NCI-H524 treated with DMSO at 0.1 percent for 48 hours (cell line): ENCODE results near the gene PGGHG.
"Not testable (repeated sequence)": the region's sequence is repeated elsewhere in the genome, so short reads cannot be mapped to it uniquely, and the experiment has no call there.

Experiments
- DNase-seq: peaks from one replicate; lab custom pipeline; 2025; lab: John Stamatoyannopoulos, UW

Gene PGGHG

DNA sequence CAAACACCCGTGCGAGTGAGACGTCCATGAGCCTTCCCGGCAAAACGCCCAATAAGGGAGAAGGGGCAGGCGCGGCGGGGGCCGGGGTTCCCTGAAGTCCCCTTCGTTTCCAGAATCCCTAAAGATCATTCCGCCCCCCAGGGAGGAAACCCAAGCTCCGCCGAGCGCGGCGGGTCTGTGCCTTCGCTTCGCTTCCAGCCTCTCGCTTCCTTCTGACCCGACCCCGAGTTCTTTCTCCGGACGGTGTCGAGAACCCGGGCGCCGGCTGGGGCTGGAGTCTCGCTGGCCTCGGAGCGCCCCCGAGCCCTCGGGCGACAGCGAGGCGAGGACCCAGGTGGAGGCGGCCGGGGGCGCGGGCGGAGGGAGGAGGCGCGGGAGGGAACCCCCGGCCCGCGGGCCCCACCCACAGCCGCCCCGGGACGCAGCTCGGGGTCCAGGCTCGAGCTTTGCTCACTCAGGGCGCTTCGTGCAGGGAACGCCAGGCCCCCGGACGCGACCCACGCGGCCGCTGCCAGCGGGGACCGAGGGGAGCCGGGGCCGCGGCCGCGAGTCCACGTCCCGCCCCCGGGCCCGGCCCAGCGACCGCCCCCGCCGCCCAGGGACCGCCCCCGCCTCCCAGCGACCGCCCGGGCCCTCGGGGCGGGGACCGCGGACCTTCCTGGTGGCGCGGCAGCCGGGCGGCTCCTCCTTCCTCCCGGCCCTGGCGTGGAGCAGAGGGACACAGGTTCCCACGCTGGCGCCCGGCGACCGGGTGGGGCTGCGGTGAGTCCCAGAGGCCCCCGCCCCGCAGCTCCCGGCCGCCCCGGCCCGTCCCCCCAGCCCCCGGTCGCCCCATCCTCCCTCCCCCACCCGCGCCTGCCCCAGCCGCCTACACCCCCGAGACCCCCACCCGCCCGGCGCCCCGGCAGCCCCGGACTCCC is at the start of gene PGGHG:
Gene PGGHG, plus strand, starts transcription at position 649 of the 920 bp plus-strand sequence. CDS start 691 bp downstream, outside the sequence.
- no peak for DNase-seq

DNA sequence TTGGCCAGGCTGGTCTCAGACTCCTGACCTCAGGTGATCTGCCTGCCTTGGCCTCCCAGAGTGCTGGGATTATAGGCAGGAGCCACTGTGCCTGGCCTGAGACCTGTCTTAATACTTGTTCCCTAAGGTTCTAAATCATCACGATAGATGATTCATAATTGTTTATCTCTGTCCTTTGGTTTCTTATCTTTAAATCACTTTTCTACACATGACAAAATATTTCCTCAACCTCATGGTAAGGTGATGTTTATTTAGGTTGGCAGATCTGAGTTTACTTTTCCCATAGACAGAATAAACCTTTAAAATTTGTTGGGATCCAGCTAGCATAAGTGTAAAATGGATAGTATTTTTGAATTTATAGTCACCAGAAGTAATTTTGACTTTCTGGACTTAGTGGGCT is 48.6 kb upstream of the PGGHG start:
- DNase-seq: no peak

DNA sequence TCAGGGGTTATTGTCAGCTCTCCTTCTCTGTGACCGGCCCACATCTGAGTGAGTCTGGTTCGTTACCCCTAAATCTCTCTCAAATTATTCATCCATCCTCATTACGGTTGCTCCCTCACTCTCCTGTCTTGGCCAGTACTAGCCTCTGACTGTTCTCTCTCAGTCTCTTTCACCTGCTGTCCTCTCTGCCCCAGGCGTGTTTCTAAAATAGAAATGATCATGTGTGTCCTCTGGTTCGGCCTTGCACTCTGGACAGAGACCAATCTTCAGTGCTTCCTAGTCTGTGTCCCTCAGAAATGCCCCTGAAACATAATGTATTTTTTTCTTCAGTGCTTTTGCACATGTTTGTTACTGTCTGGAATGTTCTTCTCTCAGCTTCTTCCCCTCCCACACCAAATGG is 47.3 kb upstream of the PGGHG start:
- no peak for DNase-seq

DNA sequence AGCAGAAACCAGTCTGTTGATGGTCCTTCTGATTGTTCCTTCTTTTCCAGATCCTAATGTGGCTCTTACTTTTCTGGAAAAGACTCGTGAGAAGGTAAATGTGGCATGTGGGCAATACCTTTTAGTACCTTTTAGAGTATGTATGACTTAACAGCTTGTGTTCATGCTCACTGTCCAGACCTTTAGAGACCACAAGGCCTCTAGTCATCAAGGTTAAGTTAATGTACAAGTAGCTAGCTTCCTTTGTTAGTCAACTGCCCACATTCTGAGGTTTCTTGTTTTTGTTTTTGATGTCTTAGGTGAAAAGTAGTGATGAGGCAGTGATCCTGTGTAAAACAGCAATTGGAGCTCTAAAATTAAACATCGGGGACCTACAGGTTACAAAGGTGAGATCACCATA is 44.5 kb upstream of the PGGHG start:
- DNase-seq: no peak

DNA sequence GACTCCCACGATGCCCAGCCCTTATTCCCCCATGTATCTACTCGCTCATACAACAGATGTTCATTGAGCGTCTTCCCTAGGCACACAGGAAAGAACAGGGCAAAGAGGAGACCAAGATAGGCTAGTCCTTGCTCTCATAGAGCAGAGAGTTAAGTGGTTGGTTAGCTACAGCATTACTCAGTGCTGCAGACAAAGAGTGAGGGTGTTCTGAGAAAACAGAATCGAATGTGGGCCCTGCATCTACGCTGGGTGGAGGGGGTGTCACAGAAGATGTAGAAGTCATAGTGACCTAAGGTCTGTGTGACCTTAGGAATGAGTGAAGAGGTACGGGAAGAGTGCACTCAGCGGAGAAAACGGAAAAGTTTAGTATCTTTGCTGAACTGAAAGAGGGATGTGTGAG is 39.9 kb upstream of the PGGHG start:
- no peak for DNase-seq

DNA sequence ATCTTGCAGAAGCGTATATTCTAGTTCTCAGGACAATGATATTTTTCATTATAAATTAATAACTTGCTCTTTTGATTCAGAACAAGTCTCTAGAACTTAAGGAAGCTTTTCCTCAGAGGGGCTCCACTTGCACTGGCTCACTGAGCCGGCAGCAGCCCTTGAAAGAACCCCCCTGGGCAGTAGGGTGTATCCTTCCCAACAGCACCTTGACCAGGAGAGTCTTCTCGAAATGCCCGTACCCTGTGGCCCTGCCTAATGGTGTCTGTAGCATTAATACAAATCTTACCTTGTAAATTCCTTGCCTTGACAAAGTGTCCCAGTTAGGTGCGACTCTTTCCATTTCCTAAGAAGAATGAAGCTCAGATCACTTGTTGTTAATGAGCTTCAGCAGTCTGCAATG is 38.7 kb upstream of the PGGHG start:
- DNase-seq: no peak

DNA sequence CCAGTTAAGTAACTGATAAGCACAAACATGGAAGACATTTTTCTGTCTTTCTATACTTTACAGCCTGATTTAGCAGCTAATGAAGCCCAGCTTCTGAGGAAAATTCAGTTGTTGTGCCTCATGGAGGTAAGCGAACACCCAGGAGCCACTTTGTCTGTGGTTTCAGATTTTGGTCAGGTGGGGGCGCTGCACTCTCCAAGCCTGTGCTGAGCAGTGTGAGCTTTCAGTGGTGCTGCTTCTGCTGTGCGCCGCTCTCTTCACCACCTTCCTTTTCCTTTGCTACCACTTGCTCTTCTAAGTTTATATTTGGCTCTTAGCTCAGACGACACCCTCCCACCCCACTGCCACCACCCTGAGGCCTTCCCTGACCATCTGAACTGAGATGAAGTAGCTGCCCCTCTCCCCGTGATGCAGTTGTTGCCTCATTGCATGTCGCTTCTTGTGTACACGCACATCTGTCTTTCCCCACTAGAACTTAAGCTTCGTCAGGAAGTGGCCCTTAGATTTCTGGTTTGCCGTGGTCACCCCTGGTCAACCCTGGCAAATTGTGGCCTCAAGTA is 38.1 kb upstream of the PGGHG start:
- no peak for DNase-seq

DNA sequence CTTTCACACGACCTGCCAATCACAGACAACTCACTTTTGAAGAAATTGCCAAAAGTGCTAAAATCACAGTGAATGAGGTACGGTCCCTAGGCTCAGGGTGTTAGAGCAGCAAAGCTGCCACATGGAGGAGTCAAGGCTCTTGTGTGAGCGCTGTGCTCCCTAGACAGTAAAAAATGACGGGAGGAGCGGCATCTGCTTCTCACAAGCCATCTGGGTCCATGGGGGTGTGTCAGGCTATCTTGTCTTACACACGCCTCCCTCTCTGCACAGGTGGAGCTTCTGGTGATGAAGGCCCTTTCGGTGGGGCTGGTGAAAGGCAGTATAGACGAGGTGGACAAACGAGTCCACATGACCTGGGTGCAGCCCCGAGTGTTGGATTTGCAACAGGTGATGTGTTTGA is 37.4 kb upstream of the PGGHG start:
- no peak for DNase-seq

DNA sequence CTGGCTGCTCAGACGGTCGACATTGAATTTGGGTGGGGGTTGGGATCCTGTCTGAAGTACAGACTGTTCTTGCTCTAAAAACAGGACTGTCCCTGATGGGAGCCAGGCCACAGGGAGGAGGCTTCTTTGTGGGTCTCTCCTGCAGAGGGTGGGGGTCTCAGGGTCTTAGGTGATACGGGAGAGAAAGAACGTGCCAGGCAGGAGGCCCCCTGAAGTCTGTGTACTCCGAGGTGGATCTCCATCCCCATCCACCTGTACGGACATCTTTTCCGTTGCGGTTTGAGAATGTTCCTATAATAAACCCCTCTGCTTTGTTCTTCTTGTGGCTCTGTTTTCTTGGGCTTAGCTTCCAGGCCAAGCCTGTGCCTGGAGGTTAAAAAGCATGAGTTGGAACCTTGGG is 36.3 kb upstream of the PGGHG start:
- DNase-seq: no peak

DNA sequence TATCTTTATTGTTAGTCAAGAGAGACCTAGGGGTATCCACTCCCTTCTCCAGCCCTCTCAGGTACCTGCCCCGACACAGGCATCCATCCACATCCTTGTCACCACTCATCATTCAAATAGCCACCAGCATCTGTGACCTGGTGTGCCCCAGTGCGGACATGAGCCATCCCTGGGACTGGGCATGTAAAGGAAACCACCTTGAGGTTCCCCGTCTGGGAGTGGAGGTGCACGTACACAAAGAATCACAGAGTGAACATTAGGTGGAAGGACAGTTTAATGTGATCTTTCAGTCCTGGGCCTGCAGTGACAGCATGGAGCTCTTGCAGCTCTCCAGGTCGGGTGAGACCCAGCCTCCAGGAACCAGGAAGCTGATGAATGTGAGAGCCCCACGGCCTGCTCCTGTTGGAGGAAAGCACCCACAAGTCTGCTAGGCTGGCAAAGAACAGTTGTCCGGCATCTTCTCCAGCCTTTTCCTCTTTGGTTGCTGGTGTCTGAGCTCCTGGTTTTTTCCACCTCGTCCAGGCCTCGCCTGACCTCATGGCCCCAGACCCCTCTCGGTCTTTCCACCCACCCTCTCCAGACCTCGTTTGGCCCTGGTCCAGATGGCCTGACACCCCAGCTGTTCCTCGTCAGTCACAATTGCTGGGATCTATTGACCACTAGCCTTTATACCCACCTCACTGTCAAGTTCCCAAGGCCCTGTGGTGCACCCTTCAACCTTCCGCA is 35.6 kb upstream of the PGGHG start:
- DNase-seq: no peak

DNA sequence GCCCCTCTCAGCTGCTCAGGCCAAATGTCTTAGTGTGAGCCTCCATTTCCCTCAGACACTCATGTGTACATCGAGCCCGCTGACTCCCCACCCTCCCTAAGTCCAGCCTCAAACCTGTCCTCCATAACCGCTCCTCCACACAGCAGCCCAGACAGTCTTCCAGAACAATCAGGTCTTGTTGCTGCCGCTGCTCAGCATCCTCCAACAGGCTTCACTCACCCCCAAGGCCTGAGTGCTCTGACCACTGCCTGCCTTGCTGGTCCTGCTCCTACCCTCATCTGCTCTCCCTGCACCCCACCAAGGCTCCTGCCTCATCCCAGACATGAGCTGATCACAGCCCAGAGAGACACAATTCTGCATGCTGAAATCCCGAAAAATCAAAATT is 35.0 kb upstream of the PGGHG start:
- no peak for DNase-seq

DNA sequence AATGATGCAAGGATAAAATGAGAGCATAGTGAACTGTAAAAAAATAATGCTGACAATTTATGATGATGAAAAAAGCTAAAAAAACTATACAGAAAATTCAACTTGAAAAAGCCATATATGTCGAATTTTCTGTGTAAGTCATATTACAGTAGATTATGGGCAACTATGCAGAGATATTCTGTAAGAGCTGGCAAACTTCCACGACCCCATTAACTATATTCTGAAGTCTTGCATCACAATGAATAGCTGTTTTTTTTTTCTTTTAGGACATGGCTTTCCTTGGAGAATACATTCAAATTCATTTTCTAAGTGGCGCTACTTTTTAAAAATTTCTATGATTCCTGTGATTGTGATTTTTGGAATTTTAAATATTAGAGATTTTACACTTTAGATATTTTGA is 33.8 kb upstream of the PGGHG start:
- no peak for DNase-seq

DNA sequence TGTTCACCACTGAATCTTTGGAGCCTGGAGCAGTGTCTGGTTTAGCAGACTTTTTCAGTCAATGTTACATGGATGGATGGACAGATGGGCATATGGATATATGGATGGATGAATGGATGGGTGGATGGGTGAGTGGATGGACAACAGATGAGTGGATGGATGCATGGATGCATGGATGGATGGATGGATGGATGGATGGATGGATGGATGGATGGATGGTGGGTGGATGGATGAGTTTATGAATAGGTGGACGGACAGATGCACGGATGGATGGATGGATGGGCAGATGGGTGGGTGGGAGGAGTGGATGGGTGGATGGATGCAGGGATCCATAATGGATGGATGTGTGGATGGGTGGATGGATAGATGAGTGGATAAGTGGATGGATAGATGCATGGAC is 33.1 kb upstream of the PGGHG start:
- DNase-seq: no peak

DNA sequence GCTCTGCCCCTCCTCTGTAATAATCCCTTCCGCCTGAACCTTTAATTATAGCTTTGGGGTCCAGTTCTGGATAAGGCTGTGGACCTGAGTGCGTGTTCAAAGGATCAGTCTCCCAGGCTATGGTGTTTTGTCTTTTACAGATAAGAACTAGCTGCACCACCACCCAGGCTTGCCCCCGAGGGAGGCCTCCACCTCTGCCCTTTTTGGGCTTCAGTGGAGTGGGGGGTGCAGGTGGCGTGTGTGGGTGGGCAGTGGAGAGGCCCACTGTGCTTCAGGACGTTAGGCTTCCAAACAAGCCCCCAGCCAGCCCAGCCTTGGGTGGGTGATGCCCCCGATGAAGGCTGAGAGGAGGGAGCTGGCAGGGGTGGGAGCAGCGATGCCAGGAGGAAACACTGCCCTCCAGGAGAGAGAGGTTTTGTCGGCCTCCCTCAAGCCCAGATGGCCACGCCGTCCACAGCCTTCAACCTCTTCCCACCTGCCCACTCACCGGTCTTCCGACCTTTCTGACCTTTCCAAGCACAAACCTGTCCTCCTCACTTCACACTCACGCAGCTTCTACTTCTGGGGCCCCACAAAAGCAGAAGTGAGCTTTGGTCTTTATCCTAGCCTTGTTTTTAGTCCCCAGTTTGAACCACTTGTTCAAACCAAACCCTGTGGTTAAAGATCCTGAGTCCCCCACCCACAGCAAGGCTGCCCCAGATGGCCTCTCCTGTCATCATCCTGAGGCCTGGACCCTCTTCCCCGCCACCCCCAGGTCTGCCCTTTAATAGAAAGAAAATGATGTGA is 31.8 kb upstream of the PGGHG start:
- DNase-seq: no peak

DNA sequence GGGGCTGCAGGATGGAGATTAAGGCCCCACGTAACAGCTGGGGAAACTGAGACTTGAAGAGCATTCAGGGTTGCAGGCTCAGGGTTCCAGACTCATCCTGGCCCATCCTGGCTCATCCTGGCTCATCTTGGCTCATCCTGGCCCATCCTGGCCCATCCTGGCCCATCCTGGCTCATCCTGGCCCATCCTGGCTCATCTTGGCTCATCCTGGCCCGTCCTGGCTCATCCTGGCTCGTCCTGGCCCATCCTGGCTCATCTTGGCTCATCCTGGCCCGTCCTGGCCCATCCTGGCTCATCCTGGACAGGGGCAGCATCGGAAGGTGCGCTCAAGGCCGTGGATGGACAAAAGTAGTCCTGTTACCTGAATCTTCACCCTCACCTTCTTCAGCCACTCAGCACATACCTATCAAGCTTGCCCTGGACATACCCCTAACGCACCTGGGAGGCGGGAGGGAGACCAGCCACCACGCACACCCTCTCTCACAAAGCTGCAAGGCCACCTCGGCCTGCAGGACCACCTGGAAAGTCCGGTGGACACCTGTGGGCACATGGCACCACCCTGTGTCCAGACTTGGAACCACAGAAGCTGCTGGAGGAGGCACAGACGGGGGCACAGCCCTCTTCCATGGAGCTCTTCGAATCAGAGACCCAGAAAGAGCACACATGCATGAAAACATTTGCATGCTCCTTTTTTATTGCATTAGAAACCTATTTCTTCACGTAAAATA is 31.0 kb upstream of the PGGHG start:
- DNase-seq: no peak

DNA sequence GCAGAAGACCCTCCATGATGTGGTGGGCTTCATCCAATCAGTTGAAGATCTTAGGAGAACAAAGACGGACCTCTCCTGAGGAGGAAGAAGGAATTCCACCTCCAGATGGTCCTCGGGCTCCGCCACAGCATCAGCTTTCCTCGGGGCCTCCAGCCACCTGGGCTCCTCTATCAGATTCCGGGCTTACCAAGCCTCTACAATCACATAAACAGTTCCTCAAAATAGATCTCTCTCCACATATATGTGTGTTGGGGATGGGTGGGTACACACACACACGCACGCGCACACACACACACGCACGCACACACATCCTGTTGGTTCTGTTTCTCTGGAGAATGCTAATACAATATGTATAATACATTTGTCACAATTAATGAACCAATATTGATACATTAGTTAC is 29.5 kb upstream of the PGGHG start:
- DNase-seq: no peak

DNA sequence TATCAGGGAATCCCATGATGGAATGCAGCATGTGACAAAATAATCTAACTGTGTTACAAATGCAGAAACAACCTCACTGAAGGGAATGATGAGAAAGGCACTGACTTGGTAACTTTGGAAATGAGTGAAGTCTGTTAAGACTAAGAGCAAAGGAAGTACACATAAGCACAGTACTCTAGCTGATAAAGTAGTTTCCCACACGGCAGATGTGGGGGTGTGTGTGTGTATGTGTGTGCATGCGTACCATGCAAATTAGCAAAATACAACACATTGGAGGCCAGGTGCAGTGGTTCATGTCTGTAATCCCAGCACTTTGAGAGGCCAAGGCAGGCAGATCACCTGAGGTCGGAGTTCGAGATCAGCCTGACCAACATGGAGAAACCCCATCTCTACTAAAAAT is 27.3 kb upstream of the PGGHG start:
- DNase-seq: no peak

DNA sequence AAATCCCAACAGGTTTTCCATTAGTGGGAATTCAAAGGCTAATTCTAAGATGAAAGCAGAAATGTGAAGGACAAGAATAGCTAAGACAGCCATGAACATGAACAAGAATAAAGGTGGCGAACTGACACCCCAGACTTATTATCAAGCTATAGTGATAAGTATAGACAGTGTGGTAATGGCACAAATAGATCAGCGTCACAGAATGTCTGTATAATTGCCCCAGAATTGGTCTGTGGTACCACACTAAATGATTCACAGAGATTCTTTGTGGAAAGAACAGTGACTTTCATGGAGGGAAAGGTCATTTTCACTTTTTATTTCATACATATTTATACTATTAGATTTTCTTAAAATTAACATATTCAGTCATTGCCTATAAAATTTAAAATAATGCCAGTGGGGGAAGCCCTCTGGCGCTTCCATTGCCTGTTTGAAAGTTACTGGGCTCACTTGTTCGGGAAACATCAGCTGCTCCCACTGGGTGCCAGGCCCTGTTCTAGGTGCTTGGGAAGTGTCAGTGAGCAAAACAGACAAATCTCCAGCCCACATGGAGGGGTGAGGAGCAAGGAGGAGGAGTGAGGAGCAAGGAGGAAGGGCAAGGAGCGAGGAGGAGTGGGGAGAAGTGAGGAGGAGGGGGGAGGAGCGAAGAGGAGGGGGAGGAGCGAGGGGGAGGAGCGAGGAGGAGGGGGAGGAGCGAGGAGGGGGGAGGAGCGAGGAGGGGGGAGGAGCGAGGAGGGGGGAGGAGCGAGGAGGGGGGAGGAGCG is 22.1 kb upstream of the PGGHG start:
- DNase-seq: no peak

DNA sequence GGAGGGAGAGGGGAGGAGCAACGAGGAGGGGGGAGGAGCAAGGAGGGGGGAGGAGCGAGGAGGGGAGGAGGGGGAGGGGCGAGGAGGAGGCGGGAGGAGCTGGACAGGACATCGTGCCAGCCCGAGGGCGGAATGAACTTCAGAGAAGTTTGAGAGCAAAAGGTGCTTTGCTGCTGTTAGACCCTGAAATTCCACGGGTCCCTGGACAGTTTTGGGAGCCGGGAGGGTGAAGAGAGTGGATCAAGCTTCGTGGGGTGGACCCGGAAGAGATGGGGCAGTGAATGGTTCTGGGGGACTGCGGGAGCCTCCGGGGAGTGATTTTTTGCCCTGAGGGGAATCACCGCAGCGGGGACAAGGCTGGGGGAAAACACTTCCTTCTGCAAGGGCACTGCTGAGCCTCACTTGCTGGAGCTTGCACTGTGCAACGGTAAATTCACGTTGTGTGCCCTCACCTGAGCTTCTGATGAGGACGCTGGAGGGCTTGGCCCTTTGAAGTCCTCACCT is 21.4 kb upstream of the PGGHG start:
- DNase-seq: no peak

DNA sequence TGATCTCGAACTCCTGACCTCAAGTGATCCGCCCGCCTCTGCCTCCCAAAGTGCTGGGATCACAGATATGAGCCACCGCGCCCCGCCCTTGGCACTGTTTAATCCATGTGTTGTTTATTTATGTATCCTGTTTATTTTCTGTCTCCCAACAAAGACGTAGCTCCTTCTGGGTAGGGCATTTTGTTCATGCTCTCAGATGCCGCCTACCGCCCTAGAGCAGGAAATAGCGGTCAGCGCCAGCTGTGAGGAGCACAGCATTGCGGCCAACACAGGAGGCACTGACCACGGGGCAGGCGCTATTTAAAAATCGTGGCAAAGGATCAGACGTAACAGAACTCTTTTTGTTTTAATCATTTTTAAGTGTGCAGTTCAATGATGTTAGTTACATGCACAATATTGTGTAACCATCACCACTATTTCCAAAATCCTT is 20.2 kb upstream of the PGGHG start:
- DNase-seq: not testable (repeated sequence)
